HuH-7.5 (cell line): ENCODE data around the gene SLC43A1.
"Not testable (repeated sequence)": the region's sequence is repeated elsewhere in the genome, so short reads cannot be mapped to it uniquely, and the experiment has no call there.

Source experiments
- DNase-seq: peaks from one replicate; pipeline ENCODE4 v3.0.0; 2011; ENCODE audit warnings: low spot score

Gene SLC43A1

DNA sequence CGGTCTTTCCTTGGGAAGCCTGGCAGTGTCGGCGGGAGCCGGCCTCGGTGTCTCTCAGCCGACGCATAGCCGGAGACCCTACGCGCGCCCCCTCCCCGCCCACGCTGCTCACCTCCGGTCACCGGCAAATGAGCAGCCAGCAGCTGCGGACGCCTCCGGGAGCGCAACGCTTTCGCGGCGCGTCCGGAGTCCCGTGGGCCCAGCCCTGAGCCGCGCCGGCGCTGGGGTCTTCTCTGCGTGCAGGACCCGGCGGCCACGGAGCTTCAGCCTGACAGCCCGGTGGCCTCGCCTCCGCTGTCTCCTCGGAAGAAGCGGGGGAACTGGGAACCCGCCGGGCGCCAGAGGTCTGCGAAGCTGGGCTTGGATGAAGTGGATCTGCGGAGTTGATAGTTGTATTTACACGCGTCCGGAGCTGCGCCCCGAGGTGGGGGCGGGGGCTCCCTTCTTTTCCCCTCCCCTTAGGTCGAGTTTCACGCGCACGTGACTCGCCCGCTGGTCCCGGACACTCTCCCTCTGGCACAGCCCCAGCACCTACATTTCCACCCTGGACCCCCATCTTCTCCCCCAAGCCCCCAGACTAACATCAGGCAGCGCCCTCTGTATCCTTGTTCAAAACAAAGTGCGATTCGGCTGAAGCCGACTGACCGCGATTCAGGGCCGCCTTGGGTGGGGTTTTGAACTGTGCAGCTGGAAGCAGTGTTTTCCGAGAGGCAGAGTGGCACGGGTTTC lies at the start of gene SLC43A1:
Gene SLC43A1, minus strand, starts transcription at position 371 of the 729 bp plus-strand sequence. CDS start 1,591 bp downstream, outside the sequence.
- peak; percentile 97 for DNase-seq

DNA sequence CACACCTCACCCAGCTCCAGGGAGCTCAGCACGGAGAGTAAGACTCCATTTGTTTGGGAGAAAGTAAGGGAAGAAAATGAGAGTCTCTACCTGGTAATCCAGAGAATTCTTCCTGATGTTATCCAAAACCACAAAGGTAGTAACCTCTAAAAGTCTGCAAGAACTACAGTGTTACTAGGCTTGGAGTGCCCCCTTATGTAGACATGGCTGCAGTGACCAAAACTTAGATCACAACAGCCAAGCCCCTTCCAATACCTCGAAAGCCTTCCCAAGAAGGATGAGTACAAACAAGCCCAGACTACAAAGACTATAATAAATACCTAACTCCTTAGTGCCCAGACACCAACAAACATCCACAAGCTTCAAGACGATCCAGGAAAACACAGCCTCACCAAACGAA lies 47.1 kb upstream of the SLC43A1 start:
- no peak for DNase-seq

DNA sequence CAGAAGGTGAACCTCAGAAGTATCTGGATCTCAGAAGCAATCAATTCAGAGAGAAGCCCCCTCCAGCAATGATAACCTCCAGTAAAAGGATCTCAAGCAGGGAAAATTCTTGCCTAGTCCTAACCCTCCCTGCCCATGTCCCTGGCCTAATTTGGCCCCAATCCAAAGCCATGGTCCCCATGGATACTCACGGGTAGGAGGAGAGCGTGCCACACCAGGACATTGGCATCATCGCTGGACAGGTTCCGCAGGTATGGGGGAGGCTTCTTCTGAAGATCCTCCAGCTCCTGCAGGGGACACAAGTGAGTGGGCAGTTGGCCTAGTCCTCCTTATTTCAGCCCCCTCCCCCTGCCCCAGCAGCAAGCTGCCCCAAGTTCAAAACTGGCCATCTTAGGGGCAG lies 44.6 kb upstream of the SLC43A1 start:
- no peak for DNase-seq

DNA sequence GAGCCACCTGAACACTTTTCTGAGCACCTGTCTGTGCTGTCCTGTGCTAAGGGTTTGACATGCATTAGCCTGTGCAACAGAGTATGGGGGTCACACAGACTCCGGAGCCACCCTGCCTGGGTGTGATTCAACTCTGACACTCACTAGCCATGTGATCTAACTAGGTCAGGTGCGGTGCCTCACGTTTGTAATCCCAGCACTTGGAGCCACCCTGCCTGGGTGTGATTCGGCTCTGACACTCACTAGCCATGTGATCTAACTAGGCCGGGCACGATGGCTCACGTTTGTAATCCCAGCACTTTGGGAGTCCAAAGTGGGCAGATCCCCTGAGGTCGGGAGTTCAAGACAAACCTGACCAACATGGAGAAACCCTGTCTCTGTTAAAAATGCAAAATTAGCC lies 40.5 kb upstream of the SLC43A1 start:
- DNase-seq: no peak

DNA sequence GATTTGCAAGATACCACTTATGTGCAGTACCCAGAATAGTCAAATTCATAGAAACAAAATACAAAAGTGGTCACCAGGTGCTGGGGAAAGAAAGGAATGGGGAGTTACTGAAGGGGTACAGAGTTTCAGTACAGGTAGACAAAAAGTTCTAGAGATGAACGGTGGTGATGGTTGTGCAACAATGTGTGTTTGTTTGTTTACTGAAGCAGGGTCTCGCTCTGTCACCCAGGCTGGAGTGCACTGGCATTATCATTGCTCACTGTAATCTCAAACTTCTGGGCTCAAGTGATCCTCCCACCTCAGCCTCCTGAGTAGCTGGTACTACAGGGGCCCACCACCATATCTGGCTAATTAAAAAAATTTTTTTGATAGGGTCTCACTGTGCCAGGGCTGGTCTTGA lies 39.9 kb upstream of the SLC43A1 start:
- no peak for DNase-seq

DNA sequence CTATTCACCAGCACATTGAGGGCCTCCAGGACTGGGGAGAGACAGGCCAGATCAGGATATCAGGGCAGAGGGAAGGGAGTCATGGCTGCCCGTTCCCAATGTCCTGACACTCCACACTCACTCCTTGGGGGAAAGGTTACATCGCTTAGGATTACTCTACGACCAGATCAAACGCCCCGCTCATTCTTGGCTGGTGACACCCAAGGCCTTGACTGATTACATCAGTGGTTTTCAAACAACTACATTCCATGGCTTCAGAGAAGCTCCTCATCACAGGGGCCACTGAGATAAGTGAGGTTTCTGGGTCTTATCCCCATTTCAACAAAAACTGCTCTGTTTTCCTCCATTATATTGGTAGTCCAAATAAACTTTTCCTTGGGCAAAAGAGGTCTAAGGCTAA lies 37.0 kb upstream of the SLC43A1 start:
- DNase-seq: no peak

DNA sequence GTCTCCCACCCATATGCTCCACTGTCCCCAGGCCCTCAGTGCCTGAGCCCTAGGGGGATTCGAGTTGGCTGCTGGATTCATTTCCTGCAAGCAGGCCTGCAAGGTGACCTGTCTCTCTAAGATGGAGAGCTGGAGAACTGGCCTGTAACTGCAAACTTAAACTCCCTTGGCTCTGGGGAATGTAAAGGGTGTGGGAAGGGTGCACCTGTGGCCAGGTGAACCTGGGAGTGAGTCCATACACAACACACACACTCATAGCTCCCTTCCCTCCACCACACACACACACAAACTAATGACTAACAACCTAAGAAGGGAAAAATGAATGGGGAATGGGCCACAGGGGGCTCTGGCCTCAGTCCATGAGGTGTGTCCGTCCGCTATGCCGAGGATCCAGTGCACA lies 36.4 kb upstream of the SLC43A1 start:
- no peak for DNase-seq

DNA sequence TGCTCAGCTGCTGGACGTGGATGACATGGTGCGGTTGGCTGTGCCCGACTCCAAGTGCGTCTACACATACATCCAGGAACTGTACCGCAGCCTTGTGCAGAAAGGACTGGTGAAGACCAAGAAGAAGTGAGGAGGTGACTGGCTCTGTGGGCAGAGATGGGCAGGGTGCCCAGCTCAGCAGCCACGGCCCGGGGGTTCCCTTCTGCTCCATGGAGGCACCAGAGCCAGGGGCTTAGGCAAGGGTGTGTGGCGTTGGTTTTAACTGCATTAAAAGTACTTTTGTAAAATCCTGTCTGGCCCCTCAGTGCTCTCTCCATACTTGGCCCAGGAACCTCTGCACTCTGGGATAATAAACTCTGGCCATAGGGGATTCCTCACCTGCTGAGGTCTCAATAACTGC lies 34.5 kb upstream of the SLC43A1 start:
- DNase-seq: no peak

DNA sequence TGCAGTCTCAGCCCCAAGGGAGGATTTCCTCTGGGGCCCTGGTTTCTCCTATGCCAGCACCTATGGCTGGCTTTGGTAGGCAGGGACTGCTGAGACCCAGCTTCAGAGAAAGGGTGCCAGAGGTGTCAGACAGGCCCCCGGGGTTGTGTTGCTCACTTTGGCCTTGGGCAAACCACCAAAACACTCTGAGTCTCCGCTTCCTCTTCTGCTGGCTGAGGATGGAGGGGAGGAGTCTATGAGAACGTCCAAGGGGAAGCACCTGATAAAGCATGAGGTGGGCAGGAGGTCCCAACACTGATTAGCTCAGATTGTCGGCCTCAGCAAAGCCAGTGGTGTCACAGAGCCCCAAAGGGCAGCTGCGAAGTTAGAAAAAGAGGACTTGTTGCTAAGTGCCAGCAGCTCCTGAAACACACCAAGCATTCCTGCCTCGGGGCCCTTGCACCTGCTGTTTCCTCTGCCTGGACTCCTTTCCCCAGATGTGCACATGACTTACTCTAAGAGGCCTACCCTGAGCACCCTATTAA lies 32.4 kb upstream of the SLC43A1 start:
- no peak for DNase-seq

DNA sequence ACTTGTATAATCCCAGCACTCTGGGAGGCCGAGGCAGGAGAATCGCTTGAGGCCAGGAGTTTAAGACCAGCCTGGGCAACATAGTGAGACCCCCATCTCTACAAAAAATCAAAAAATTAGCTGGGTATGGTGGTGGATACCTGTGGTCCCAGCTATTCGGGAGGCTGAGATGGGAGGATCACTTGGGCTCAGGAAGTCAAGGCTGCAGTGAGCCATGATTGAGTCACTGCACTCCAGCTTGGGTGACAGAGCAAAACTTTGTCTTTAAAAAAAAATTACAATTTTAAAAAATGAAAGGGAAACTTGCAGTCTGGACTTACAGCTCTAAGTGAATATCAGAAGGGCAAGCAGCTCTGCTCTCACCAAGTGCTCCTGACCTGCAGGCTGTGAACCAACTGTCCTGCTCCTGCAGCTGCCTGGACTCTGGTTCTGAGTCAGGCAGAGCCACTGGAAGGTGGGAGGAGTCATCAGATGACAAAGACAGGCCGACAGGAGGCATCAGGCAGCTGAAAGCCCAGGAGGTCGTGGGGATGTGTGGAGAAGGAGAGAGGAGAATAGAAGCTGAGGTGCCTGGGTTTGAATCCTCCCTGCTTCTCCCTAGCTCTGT lies 31.5 kb upstream of the SLC43A1 start:
- peak; percentile 72 for DNase-seq

DNA sequence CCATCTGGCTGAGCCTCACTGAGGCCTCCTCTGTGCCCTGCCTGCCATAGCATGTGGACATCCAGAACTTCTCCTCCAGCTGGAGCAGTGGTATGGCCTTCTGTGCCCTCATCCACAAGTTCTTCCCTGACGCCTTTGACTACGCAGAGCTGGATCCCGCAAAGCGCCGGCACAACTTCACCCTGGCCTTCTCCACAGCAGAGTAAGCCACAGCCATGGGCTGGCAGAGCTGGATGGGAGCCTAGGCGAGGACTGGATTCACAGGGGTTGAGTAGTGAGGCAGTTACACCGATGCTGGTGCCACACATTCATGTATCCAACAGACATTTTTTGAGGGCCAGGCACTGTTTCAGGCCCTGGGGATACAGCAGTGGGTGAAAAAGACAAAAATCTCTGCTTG lies 30.9 kb upstream of the SLC43A1 start:
- no peak for DNase-seq

DNA sequence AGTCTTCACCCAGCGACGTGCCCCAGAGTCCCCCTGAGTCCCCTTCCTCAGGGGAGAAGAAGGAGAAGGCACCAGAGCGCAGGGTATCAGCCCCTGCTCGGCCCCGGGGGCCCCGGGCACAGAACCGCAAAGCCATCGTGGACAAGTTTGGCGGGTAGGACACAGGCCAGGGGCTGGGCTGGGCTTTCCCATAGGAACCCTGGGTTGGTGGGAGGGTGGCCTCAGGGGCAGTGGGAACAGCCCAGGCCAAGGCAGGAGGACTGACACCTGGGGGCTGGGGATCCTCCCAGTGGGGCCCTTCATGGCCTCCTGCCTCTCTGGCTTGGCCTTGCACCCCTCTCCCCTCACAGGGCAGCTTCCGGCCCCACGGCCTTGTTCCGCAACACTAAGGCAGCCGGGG lies 30.4 kb upstream of the SLC43A1 start:
- no peak for DNase-seq

DNA sequence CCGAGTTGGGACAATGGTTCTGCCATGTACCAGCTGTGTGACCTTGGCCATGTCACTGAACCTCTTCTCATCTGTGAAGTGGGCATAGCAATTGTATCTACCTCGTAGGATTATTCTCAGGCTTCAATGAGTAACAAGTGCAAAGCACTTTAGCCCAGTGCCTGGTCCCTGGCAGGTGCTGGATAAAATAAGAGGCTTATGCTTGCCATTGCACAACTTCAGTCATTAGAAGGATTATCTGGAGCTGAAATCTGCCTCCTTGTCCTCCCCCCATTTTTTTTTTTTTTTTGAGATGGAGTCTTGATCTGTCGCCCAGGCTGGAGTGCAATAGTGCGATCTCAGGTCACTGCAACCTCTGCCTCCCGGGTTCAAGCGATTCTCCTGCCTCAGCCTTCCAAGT lies 29.1 kb upstream of the SLC43A1 start:
- no peak for DNase-seq

DNA sequence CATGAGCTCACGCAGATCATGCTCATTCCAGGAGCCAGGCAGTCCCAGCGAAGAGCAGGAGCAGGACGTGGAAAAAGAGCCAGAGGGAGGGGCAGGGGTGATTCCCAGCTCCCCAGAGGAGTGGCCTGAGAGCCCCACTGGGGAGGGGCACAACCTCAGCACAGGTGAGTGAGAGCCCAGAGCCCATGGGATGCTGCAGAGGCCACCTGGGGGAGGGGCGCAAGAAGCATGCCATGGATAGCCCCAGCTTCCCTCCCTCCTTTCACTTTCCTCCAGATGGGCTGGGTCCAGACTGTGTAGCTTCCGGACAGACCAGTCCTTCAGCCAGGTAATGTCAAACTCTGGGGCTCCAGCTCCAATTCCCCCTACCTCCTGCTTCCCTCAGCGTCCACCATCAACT lies 28.1 kb upstream of the SLC43A1 start:
- no peak for DNase-seq

DNA sequence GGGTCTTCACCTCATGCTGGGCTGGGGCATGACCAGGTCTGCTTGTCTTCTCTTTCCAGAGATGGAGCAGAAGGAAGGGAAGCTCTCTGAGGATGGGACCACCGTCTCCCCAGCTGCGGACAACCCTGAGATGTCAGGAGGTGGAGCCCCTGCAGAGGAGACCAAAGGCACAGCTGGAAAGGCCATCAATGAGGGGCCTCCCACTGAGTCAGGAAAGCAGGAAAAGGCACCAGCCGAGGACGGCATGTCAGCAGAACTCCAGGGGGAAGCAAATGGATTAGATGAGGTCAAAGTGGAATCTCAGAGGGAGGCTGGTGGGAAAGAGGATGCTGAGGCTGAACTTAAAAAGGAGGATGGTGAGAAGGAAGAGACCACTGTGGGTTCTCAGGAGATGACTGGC lies 27.1 kb upstream of the SLC43A1 start:
- DNase-seq: no peak

DNA sequence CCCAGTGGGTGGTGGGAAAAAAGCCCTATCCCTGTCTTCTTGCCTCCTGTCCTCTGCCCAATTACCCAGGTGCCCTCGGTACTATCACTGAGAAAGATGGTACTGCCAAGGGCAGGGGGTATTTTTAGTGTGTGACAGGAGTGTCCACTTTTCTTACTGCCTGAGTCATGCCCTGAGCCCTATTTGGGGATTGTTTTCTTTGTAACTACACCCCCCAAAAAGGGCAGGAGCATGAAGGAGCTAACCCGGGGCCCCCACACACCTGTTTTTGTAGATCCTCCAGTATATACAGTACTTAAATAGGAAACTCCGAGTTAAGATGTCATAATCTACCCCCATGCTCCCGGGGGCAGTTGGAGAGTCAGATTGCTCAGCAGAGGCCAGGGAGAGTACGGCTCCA lies 25.7 kb upstream of the SLC43A1 start:
- DNase-seq: no peak

DNA sequence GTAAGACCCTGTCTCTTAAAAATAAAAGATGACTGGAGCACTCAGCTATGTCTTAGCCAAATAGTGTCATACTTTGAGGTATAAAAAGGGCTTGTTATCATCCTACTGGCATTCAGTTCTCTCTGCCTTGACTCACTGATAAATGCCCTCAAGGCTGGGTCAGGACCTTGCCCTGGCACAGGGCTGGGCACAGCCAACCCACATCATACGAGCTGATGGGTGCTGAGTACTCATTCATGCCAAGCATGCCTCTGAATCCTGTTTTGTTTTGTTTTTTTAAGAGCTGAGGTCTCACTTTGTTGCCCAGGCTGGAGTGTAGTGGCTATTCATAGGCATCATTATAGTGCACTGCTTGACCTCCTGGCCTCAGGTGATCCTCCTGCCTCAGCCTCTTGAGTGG lies 23.8 kb upstream of the SLC43A1 start:
- DNase-seq: no peak

DNA sequence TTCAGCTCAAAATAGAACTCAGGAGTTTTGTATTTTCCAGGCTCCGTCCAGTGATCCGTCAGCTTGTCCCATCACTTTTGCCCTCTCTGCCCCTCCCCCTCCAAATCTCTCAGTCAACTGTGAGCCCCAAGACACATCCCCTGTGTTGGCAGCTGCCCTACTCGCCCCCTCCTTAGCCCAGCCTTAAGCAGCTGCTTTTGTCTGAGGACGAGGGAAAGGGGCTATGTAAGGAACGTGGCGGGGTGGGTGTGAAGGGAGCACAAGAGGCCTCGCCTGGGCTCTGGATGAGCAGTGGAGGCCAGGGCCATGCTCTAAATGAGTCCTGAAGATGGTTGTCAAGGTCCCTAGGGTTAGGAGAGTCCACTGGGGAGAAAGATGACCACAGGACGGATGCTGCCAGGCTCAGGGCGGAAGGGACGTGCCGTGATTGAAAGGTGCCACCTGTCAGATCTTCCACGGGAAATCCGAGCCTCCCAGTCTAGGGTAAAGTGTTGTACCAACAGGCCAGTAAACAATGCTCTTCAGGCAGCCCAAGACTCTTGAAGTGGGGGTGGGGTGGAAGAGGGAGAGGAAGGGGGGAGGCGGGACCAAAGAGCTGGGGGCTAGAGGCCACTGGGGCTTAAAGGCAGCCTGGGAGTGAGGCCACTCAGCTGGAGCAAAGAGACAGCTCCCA lies 21.6 kb upstream of the SLC43A1 start, which contains the start of gene SMTNL1:
Gene SMTNL1, plus strand, starts transcription at position 649 of the 673 bp plus-strand sequence. CDS start 5,048 bp downstream, outside the sequence.
- DNase-seq: no peak

DNA sequence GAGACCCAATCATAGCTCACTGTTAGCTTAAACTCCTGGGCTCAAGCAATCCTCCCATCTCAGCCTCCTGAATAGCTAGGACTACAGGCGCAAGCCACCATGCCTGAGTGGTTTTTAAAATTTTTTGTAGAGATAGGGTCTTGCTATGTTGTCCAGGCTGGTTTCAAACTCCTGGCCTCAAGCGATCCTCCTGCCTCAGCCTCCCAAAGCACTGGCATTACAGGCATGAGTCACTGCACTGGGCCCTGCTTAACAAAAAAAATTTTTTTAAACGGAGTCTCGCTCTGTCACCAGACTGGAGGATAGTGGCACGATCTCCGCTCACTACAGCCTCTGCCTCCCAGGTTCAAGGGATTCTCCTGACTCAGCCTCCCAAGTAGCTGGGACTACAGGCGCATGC lies 18.9 kb upstream of the SLC43A1 start:
- DNase-seq: not testable (repeated sequence)

DNA sequence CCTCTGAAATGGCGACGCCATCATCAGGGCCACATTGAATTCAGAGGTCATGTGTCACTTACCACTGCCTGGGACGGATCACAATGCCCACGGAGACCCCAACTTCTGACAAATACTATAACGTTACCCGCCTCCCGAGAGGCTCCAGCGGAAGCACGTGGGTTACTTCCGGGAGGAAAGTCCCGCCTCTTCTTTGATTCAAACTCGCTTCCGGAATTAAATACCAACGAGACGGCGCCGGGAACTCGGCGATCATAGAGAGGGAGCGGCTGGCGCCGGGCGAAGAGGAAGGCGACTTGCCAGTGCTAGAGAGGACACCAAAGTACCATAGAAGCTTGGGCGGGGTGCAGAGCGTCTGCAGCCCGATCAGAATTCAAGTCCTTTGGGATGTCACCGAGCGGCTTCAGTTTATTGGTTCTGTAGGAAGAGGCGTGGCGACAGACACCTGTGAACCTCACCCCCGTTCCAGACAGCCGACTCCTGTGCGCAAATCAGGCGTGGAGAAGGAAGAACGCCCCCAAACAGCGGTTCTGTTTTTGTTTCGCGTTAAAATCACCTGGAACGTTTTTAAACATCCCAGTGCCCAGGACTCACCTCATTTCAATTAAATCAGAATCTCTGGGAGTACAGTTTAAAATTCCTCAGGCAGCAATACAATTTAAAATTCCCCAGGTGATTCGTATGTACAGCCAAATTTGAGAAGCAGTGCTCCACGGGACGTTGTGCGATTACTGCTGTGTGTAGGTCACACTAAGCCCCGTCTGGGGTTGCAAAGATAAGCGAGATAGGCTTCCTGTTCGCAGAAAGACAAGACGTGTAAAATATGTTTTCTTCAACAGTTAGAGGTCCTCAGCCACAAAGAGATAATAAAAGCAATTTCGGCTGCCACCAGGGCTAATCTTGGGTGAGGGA lies 15.3 kb upstream of the SLC43A1 start, which contains the start of gene TIMM10:
Gene TIMM10, minus strand, starts transcription at position 159 of the 912 bp plus-strand sequence. CDS start 565 bp downstream, outside the sequence.
- peak; percentile 99 for DNase-seq

DNA sequence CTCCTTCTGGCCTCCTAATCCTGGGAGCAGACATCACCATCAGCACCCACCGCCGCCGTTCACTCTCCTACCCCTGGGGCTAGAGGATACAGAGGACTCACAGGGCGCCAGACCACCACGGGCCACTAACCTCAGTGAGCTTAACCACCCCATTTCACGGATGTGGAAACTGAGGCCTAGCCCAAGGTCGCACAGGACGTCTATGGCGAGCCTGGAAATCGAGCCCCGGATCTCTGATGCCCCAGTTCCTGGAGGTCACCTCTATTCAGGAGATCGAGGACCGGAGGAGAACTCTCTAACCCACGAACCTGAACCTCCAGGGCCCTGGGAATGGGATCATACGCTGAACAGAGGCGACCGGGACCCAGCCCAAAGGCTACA lies 14.7 kb upstream of the SLC43A1 start:
- no peak for DNase-seq

DNA sequence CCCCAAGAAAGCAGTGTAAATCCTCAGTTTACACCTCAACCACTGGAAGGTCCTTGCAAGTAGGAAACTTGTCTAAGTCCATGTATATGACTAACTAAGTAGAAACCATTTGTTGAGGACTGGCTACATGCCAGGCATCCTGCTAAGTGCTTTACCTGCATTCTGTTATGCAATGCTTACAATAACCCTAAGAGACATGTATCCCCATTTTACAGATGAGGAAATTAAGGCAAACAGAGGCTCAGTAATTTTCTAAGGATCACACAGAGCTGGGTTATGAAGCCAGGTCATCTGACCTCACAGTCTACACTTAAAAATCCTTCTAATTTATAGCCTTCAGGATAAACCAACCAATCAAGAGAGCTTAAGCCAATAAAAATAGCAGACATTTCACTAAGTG lies 13.5 kb upstream of the SLC43A1 start:
- DNase-seq: no peak
